COR-L47 (cell line): Measurements from ENCODE around the gene HDAC11.
A peak's percentile ranks its signal among the peaks of the same experiment; 100 is the strongest.
"Not testable (repeated sequence)": the region's sequence is repeated elsewhere in the genome, so short reads cannot be mapped to it uniquely, and the experiment has no call there.

Experiments used
- DNase-seq: peaks from one replicate; lab custom pipeline; 2025; lab: John Stamatoyannopoulos, UW

The HDAC11 gene

DNA sequence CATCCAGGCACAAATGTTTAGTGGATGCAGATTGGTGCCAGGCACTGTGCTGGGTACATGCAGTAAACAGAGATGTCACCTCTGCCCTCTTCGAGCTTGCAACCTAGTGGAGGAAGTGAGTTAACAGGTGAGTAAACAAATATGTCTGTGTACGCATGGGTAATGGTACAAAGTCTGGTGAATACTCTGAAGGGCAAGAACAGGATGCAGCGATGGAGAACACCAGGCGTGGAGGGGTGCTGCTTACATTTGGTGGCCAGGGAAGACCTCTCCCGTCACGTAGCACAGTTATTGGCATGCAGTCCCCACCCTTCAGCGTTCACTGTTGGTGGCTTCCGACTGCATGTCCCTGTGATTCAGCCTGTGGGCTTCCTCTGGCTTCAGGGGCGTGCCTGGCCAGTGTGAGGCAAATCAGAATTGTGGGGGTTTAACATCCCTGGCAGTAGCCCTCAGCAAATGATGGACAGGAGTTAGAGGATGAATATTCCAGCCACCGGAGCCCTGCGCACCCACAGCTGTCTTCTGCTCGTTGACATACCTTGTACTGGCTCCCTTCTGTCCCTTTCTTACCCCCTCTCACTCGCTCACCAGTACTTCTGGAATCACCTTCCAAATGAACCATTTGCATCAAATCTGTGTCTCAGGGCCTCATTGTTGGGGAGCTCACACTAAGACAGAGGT, 9.1 kb upstream of the HDAC11 start:
- DNase-seq: peak; percentile 36

DNA sequence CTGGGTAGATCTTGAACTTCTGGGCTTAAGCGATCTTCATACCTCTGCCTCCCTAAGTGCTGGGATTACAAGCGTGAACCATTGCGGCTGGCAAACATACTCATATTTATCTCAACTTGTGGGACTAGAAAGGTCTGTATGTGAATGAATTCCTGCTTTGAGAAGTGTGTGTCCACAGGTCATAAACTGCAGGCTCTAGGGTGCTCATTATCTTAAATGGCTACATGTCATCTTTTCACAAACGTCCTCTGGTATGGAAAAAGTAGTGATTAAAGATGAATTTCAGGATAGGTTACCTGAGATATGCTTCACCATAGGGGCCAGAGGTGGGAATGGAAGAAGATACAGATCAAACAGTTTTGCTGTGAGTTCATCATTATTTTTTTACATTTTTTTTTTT, 7.8 kb upstream of the HDAC11 start:
- no peak for DNase-seq

DNA sequence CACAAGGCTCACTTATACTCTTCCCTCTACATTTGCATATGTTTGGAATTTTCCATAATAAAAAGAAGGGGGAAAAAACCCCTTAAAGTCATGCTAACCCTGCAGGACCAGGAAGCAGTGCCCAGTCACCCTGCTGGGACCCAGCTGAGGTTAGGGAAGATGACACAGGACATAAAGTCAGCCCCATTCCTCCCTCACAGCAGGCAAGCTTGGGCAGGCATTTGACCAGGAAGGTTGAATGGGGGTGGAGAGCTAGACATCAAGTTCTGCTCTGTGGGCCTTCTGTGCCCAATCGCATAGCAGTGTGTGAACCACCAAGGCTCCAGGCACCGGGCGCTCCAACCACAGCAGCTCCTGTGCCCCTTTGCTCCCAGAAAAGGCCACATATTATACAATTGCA, 7.1 kb upstream of the HDAC11 start:
- no peak for DNase-seq

DNA sequence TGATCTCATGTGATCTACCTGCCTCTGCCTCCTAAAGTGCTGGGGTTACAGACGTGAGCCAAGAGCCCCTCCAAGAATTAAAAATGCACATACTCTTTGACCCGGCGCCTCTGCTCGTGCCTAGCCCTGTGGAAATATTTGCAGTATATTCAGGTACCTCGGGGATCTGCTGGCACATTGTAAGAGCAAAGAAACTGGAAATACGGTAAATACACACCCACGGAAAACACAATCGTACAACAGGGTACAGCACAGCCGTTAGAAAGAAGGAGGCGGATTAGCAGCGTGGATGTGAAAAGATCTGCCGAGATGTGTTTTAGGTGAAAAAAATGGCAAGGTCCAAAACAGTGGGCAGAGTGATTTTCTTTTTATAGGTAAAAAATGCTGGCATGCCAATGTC, 6.1 kb upstream of the HDAC11 start:
- no peak for DNase-seq

DNA sequence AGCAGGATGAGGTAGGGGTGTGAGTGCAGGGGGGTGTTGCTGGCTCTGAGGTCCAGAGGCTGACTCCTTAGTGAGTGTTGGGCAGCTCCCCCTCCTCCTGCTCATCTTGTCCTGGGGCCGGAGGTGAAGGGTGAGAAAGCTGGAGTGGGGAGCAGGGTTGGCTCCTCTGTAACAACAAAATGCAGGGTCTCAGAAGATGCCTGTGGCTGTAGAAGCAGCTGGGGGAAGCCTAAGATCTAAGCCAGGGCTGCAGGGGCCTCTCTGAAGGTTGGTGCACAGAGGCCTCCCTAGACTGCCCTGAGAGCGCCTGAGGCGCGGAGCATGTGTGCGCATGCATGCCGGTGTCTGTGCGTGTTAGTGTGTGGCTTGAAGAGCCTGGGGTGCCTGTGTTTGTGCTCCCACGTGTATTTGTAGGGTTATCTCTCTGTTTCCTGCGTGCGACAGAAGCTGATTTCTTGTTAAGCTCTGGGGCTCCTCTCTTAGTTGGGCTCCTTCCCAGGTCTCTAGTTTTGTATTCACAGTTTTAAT, 5.3 kb upstream of the HDAC11 start:
- no peak for DNase-seq

DNA sequence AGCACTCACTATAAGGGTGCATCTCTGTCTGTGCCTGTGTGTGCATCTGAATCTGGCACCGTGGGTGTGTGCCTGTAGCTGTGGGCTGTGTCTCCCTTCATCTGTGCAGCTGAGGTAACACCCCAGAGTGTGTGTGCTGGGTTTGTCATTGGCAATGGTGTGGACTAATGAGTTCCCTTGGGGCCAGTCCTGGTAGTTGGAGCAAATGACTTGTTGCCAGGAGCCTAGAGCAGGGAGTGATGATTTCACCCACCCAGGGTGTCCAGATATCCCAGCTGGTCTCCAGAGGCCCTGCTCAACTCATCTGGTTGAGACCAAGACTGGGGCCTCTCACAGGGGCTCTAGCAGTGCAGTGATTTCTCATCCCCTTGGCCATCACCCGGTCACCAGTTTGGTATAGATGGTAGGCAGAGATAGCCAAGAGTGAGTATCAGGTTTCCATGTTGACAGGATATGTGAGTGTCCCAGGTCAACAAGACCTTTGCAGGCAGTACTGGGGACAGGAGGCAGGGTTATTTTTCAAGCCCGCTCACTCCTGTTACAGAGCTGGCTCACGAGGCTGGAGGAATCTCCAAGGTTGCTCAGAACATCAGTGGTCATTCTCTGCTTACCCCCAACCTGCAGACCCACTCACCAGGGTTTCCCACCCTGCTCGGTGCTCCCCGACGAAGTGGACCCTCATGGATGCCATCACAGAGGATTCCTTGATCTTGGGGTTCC, 4.1 kb upstream of the HDAC11 start:
- no peak for DNase-seq

DNA sequence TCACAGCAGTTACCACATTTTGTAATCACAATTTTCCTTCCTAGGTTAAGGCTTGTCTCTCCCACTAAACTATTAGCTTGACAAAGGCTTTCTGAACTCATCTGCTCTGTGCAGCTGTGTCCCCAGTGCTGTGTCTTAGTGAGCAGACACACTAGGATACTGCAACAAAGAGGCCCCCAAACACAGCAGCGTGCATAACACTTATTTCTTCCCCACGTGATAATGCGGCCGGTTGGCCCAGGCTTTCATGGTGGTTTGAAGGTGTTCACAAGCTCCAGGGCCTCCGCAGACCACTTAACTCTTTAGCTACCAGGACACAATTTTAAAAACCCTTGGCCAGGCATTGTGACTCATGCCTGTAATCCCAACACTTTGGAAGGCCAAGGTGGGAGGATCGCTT, 2.2 kb upstream of the HDAC11 start:
- no peak for DNase-seq

DNA sequence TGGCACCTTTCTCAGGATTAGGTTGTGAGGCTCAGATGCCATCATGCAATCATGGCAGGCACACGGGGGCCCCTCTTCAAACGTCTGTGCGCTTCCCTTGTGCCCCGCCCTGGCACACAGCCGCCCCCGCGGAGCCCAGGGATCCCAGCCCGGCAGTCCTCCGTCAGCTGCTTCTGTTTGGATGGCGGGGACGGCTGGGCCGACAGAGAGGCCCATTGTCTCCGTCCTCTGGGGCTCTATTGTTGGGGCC, 849 bp upstream of the HDAC11 start:
- no peak for DNase-seq

DNA sequence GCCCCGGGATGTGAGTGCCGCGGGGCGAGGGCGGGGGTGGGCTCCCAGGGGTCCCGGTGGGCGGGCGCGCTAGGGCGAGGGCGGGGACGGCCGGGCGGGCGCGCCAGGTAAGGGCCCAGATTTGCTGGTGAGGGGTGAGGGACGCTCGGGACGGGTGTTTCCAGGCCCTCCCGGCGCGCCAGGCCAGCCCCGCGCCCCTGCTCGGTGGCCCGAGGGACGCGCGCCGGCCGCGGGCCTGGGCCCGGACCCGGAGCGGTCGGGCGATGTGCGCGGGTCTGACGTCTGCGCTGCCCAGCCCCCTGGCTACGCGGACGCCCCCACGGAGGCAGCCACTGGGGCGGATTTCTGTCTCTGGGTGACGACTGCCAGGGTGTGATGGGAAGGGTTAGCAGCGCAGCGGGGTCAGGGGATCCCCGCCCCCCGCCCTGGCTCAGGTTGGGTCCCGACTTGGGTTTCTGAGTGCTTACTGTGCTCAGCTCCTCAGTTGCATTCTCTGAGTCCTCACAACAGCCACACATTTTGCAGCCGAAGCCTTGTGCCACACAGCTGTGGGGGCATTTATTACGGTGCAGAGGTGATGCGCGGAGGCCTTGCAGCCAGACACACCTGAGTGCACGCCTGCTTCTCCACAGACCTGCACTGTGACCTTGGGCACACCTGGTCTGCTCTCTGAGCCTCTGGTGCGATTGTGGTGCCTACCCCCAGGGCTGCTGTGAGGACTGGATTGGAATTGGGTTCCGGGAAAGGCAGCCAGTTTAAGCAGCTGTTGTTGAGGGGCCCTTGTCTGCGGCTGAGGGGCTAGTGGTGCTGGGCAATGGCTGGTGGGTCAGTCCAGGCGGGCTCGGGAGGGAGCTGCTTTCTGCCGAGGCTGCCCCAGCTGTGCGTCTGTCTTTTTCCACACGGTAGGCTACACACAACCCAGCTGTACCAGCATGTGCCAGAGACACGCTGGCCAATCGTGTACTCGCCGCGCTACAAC, 523 bp downstream of the HDAC11 start:
- no peak for DNase-seq

DNA sequence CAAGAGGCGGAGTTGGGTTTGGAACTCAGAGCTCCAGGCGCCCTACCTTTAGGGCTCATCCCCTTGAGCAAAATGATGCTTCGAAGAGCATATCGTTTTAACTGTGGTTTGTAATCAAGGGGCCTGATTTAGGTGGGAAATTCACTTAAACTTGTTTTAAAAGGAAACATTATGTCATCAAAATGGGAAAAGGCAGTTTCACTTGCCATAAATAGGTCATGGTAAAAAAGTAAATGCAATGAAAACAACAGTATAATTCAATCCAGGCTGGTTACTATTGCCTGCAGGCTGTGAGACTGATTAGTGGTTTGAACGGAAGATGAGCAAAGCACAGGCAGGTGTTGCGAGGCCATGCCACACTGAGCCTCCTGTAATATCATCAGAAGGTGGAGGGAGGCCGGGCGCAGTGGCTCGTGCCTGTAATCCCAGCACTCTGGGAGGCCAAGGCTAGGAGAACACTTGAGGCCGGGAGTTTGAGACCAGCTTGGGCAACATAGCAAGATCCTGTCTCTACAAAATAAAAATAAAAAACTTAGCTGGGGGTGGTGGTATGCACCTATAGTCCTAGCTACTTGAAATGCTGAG, 2.1 kb downstream of the HDAC11 start:
- DNase-seq: no peak

DNA sequence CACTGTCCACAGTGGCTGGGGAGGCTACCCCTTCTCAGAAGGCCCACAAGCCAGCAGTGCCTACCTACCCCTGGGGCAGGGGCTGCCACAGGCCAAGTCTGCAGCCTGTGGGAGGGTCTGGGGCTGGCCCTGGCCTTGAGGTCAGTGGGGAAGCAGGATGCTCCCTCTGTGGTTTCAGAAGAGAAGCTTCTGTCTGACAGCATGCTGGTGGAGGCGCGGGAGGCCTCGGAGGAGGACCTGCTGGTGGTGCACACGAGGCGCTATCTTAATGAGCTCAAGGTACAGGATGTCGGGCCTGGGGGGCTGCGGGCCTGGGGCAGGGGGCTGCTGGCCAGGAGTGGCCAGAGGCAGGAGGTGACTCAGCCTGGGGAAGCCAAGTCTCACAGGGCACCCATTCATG, 3.2 kb downstream of the HDAC11 start:
- no peak for DNase-seq

DNA sequence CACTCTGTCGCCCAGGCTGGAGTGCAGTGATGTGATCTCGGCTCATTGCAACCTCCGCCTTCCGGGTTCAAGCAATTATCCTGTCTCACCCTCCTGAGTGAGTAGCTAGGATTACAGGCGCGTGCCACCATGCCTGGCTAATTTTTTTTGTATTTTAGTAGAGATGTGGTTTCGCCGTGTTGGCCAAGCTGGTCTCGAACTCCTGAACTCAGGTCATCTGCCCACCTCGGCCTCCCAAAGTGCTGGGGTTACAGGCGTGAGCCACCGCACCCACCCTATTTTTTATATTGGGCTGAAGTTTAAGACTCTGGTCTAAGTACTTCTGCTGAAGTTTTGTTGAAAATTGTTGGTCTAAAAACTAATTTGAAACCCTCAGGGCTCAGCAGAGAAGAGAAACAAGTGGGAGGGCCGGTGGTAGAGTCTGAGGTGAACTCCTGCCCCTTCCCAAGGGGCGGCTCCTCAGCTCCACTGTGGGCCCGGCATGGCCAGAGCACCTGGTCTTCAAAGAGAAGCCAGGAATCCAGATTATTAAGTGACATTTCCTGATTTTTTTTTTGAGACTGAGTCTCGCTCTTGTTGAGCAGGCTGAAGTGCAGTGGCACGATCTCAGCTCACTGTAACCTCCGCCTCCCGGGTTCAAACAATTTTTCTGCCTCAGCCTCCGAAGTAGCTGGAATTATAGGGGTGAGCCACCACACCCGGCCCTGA, 4.0 kb downstream of the HDAC11 start:
- no peak for DNase-seq

DNA sequence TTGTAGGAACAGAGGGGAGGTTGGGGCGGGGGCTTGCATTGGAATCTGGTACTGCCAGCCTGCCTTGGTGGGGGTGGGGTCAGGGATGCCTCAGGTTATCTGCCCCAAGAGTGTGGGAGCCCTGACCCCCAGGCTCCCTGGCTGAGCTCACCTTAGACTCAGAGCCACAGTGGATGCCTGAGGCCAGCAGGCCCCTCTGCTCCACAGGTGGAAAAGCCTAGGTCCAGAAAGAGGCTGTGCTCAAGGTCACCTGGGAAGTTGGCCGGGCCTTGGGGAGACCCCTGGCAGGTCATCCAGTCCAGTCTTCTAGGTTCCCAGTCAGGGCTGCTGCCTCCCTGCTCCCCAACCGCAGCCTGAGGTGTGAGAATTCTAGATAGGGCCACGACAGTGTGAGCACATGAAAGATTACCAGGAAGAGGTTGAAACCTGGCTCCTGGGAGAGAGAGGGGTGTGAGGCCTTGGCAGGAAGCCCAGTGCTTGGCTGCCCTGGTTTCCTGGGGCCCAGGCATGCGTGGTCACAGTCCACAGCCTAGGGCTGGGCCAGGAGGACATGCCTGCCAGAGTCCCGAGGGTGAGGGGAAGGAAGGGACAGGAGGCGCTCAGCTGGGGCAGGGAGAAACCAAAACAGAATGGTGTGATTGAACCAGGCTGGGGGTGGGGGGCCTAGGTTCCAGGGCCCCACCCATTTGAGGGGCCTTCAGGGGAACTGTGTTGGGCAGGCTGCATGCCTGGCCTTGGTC, 4.9 kb downstream of the HDAC11 start:
- DNase-seq: peak; percentile 36

DNA sequence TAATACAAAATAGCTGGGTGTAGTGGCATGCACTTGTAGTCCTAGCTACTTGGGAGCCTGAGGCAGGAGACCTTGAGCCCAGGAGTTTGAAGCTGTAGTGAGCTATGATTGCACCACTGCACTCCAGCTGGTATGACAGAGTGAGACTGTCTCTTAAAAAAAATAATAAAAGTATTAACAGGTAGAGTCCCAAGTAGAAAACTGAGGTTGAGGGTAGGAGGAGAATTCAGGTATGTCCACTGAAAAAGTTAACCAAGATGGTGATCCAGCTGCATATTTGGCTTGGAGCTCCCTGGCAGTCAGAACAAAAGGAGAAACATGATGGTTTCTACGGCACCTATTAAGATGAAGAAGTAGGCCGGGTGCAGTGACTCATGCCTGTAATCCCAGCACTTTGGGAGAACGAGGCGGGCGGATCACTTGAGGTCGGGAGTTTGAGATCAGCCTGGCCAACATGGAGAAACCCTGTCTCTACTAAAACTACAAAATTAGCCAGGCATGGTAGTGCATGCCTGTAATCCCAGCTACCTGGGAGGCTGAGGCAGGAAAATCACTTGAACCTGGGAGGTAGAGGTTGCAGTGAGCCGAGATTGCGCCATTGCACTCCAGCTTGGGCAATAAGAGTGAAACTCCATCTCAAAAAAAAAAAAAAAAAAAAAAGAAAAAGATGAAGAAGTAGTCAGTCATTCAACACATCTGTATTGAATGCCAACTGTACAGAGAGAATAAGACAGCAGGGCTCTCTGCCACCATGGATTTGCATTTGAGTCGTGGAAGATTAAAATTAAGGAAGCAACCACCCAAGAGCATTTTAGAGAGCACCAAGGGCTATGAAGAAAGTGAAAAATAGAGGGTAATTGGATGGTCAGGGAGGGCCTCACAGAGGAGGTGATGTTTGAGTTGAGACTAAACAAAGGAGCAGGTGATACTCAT, 5.8 kb downstream of the HDAC11 start:
- not testable (repeated sequence) for DNase-seq

DNA sequence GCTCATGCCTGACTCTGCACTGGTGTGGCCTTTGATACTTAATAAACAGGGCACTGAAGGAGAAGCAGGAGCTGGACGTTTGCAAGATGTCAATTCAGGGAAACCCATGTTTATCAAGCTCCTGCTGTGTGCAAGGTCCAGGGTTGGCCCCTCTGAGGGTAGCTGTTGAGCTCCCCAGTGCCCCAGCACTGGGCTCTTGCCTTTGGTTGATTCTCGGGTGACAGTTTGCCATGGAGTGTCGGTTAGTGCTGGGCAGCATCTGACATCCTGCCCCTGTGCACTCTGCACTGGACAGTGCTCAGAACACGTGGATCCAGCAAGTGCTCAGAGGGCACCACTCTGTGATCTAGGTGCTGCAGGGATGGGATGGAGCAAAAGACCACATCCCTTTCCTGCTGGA, 7.3 kb downstream of the HDAC11 start:
- no peak for DNase-seq

DNA sequence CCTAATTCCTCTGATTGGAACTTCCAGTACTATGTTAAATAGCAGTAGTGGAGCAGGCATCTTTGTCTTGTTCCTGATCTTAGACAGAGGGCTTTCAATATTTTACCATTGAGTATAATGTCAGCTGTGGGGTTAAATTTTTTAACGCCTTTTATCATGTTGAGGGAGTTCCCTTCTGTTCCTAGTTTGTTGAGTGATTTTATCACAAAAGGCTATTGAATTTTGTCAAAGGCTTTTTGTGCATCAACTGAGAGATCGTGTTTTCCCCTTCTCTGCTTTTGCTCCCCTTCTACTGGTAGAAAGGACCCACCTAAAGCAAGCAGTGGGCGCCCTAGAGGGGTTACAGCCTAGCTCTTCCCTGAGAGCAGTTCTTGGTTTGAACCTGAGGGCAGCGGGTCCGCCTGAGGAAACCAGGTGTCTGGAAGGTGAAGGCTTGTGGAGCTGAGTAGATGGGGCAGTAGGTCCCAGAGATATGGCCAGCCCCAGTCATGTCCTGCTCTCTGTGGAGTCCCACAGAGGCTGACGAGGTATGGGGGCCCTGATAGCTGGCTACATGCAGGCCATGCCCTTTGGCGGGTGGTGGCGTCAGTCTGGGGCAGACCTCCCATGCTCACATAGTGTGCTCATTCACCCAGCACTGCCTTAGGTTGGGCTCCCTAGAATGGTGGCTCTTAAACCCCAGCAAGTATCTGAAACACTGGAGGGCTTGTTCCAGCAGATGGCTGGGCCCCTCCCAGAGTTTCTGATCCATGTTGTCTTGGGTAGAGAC, 11.3 kb downstream of the HDAC11 start:
- no peak for DNase-seq

DNA sequence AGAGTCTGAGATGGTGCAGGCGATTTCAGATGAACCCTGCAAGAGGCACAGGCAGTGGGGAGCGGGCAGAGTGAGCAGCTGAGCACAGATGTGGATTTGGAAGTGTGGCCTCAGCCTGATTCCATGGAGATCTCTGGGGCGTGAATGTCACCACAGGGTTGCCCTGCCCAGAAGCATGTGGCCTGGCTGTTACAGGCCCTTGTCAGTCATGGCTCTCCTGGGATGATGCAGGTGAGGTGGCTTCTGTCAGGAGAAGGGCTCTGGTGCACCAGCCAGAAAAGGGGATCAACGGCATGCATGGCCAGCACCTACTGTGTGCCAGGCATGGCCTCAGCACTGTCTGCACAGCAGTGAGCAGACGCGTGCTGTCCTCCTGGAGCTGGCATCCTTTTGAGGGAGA, 11.9 kb downstream of the HDAC11 start:
- no peak for DNase-seq

DNA sequence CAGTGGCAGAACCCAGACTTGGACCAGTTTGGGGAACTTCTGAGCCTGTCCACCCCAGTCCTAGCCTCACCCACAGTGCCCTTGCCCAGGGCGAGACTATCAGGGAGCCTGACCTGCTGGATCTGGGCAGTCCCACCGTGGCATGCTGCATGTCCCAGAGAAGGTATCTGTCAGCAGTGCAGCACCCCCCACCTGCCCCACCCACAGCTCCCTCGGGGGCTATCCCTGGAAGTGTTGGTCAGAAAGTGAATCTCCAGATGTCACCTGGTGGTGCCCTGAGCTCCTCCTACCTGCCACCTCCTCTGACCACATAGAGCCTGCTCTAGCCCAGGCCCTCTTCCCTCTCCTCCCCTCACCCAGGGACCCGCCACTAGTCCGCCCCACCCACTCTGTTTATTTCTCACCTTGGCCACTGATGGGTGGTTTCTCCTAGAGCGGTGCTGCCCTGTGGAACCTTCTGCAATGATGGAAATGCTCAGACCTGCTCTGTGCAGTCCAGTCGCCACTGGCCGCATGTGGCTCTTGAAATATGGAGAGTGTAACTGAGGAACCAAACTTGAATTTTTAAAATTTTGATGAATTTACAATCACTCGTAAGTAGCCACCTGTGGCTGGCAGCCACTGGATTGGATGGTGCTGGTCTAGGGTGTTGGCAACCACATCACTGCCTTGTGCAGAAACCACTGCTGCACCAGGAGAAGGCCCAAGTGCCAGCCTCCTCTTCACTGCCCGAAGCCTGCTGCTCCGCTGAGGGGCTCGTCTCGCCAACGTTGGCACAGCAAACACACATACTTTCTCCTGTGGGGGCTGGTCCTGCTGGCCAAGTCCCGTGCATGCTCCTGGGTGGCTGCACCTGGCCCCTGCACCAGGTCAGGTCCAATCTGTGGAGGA, 13.1 kb downstream of the HDAC11 start:
- DNase-seq: no peak
